IMR-90 (cell line): Measurements from ENCODE around the gene RIMBP2. TPM values are rescaled to one million over a fixed set of nuclear protein-coding genes. Genes with fewer than 3 reads are reported as not detected.

ENCODE experiments used
- ATAC-seq: fragments of 200-7000 bp; cut with Tn5 transposase; 2 replicates; pipeline ENCODE4 v1.9.1; 2020; ENCODE audit warnings: low read depth, mild to moderate bottlenecking, moderate library complexity
- BruUV-seq: library from RNA; stranded (reverse); fragments of 400-500 nt; replicated peaks from 2 replicates; lab custom pipeline; 2021; lab: Mats Ljungman, UMichigan
- CTCF ChIA-PET: fragments of 300-600 bp; formaldehyde crosslinking; extraction: SDS; loops from one replicate; lab custom pipeline; 2021; ENCODE audit warnings: antibody characterized with exemption; lab: Yijun Ruan, JAX
- POLR2A ChIA-PET: fragments of 300-600 bp; sonication (Branson Sonifier 250); formaldehyde crosslinking; loops from one replicate; lab custom pipeline; 2022; ENCODE audit warnings: antibody characterized with exemption; ENCODE audit not compliant: unreplicated experiment; lab: Charles Lee
- DNase-seq: peaks from one replicate; pipeline ENCODE4 v3.0.0; 2013
- H2AFZ ChIP-seq: replicated peaks from 2 replicates; pipeline ENCODE3; 2013; ENCODE audit warnings: low read length, mild to moderate bottlenecking; ENCODE audit not compliant: poor library complexity
- H2AK5ac ChIP-seq: 2 replicates; pipeline ENCODE4 v1.6.1; 2013; ENCODE audit warnings: low read depth, low read length, inconsistent platforms
- H2AK9ac ChIP-seq: replicated peaks from 2 replicates; pipeline ENCODE3; 2013; ENCODE audit warnings: mild to moderate bottlenecking, low read depth, low read length, moderate library complexity; ENCODE audit not compliant: poor library complexity
- H2BK120ac ChIP-seq: 2 replicates; pipeline ENCODE4 v1.6.1; 2013; ENCODE audit warnings: low read depth, low read length, inconsistent platforms
- H2BK15ac ChIP-seq: 3 replicates; pipeline ENCODE4 v1.6.1; 2013; ENCODE audit warnings: low read depth, low read length, inconsistent platforms
- H2BK20ac ChIP-seq: 2 replicates; pipeline ENCODE4 v1.6.1; 2013; ENCODE audit warnings: low read depth, mild to moderate bottlenecking, inconsistent platforms, low read length, moderate library complexity
- H2BK5ac ChIP-seq: 2 replicates; pipeline ENCODE4 v1.6.1; 2013; ENCODE audit warnings: mild to moderate bottlenecking, low read depth, low read length, inconsistent platforms; ENCODE audit not compliant: poor library complexity, severe bottlenecking
- H3K14ac ChIP-seq: replicated peaks from 2 replicates; pipeline ENCODE4 v1.6.1; 2013; ENCODE audit warnings: low read depth, low read length, inconsistent platforms
- H3K18ac ChIP-seq: 2 replicates; pipeline ENCODE4 v1.6.1; 2013; ENCODE audit warnings: low read depth, low read length, control low read depth
- H3K23ac ChIP-seq: 2 replicates; pipeline ENCODE4 v1.6.1; 2013; ENCODE audit warnings: low read depth, low read length, inconsistent platforms
- H3K27ac ChIP-seq: 2 replicates; pipeline ENCODE4 v1.5.1; 2013; ENCODE audit warnings: mild to moderate bottlenecking, control low read depth, low read length; ENCODE audit not compliant: insufficient read depth
- H3K27me3 ChIP-seq: 2 replicates; pipeline ENCODE4 v1.6.1; 2013; ENCODE audit warnings: low read length; ENCODE audit not compliant: control insufficient read depth, insufficient read depth
- H3K36me3 ChIP-seq: 2 replicates; pipeline ENCODE4 v1.6.1; 2013; ENCODE audit warnings: low read length, mixed read lengths; ENCODE audit not compliant: control insufficient read depth, insufficient read depth
- H3K4ac ChIP-seq: 2 replicates; pipeline ENCODE4 v1.6.1; 2013; ENCODE audit warnings: low read depth, low read length, inconsistent platforms
- H3K4me1 ChIP-seq: 2 replicates; pipeline ENCODE4 v1.6.1; 2013; ENCODE audit warnings: low read length, mixed read lengths; ENCODE audit not compliant: control insufficient read depth, insufficient read depth
- H3K4me2 ChIP-seq: 2 replicates; pipeline ENCODE4 v1.6.1; 2013; ENCODE audit warnings: low read depth, mild to moderate bottlenecking, control low read depth, low read length, moderate library complexity
- H3K4me3 ChIP-seq: 2 replicates; pipeline ENCODE4 v1.5.1; 2013; ENCODE audit warnings: low read depth, mild to moderate bottlenecking, control low read depth, low read length, moderate library complexity; ENCODE audit not compliant: insufficient read depth
- H3K56ac ChIP-seq: 2 replicates; pipeline ENCODE4 v1.6.1; 2013; ENCODE audit warnings: low read length, inconsistent platforms; ENCODE audit not compliant: insufficient read depth; ENCODE audit errors: extremely low read depth
- H3K79me1 ChIP-seq, 2 experiments: 2 replicates each; pipeline ENCODE4 v1.6.1; 2013; ENCODE audit warnings: low read length in 2 of 2, inconsistent platforms in 1 of 2, low read depth in 1 of 2
- H3K9ac ChIP-seq: 2 replicates; pipeline ENCODE4 v1.6.1; 2013; ENCODE audit warnings: low read depth, low read length, control low read depth
- H3K9me1 ChIP-seq: 2 replicates; pipeline ENCODE4 v1.6.1; 2013; ENCODE audit warnings: low read length, inconsistent platforms; ENCODE audit not compliant: insufficient read depth
- H3K9me3 ChIP-seq: 2 replicates; pipeline ENCODE4 v1.6.1; 2013; ENCODE audit warnings: low read length; ENCODE audit not compliant: control insufficient read depth, insufficient read depth
- H4K20me1 ChIP-seq: 2 replicates; pipeline ENCODE4 v1.6.1; 2013; ENCODE audit warnings: low read length, inconsistent platforms; ENCODE audit not compliant: insufficient read depth
- H4K5ac ChIP-seq: 2 replicates; pipeline ENCODE4 v1.6.1; 2013; ENCODE audit warnings: mild to moderate bottlenecking, low read depth, low read length, control low read depth
- H4K8ac ChIP-seq, 2 experiments: 2 replicates each; pipeline ENCODE4 v1.6.1; 2013; ENCODE audit warnings: low read depth in 2 of 2, low read length in 2 of 2, control low read depth in 1 of 2, inconsistent platforms in 1 of 2
- H4K91ac ChIP-seq: 2 replicates; pipeline ENCODE4 v1.6.1; 2013; ENCODE audit warnings: low read depth, low read length, inconsistent platforms; ENCODE audit not compliant: insufficient read depth
- BHLHE40 ChIP-seq: fragments of 150-350 bp; IDR thresholded peaks from 2 replicates; pipeline ENCODE4 v1.6.1; 2016; ENCODE audit warnings: mild to moderate bottlenecking, low read depth, low read length
- CEBPB ChIP-seq: IDR thresholded peaks from 2 replicates; pipeline ENCODE4 v1.6.1; 2012; ENCODE audit warnings: low read depth, low read length, improper control_type of control experiment
- CHD1 ChIP-seq: IDR thresholded peaks from 2 replicates; pipeline ENCODE4 v1.6.1; 2012; ENCODE audit warnings: low read depth, low read length, improper control_type of control experiment
- FOS ChIP-seq: fragments of 150-350 bp; IDR thresholded peaks from 2 replicates; pipeline ENCODE4 v1.6.1; 2016; ENCODE audit warnings: low read depth, low read length
- MAFK ChIP-seq: IDR thresholded peaks from 2 replicates; pipeline ENCODE4 v1.6.1; 2012; ENCODE audit warnings: low read depth, low read length, improper control_type of control experiment
- MAZ ChIP-seq: IDR thresholded peaks from 2 replicates; pipeline ENCODE4 v1.6.1; 2012; ENCODE audit warnings: low read depth, mild to moderate bottlenecking, low read length, improper control_type of control experiment, moderate library complexity, borderline replicate concordance
- MXI1 ChIP-seq: IDR thresholded peaks from 2 replicates; pipeline ENCODE4 v1.6.1; 2012; ENCODE audit warnings: low read depth, mild to moderate bottlenecking, low read length, moderate library complexity, borderline replicate concordance
- NFE2L2 ChIP-seq: fragments of 150-350 bp; IDR thresholded peaks from 2 replicates; pipeline ENCODE4 v1.6.1; 2016; ENCODE audit warnings: low read depth, mild to moderate bottlenecking, low read length
- RAD21 ChIP-seq: IDR thresholded peaks from 2 replicates; pipeline ENCODE4 v1.6.1; 2012; ENCODE audit warnings: low read length, improper control_type of control experiment
- RCOR1 ChIP-seq: IDR thresholded peaks from 2 replicates; pipeline ENCODE4 v1.6.1; 2012; ENCODE audit warnings: mild to moderate bottlenecking, low read length, improper control_type of control experiment; ENCODE audit not compliant: insufficient replicate concordance
- RFX5 ChIP-seq: IDR thresholded peaks from 2 replicates; pipeline ENCODE4 v1.8.0; 2012; ENCODE audit warnings: low read depth, mild to moderate bottlenecking, low read length, moderate library complexity
- SMC3 ChIP-seq: fragments of 150-350 bp; IDR thresholded peaks from 2 replicates; pipeline ENCODE4 v1.6.1; 2016; ENCODE audit warnings: low read depth, mild to moderate bottlenecking, antibody characterized with exemption, low read length, moderate library complexity
- WGBS, 2 experiments: methylation state at CpG; one replicate each; pipeline versions ENCODE4 v1.1.5 to v1.1.7; 2013; ENCODE audit warnings: missing lambda C conversion rate in 2 of 2; ENCODE audit not compliant: insufficient read length in 1 of 2; ENCODE audit errors: extremely low coverage in 2 of 2; 5-methylcytosine and 5-hydroxymethylcytosine counted together
- dilution Hi-C: fragments of 300-500 bp; cut with HindIII; formaldehyde crosslinking; loops from one replicate; pipeline ENCODE4 v1.14.3; 2018; ENCODE audit warnings: low sequenced_read_pairs; ENCODE audit not compliant: unreplicated experiment
- in situ Hi-C: fragments of 300-500 bp; cut with MboI; formaldehyde crosslinking; loops from 3 replicates; pipeline ENCODE4 v1.14.3; 2019; ENCODE audit warnings: low sequenced_read_pairs, inconsistent platforms, mixed read lengths
- intact Hi-C: fragments of 100-400 bp; cut with micrococcal nuclease; formaldehyde crosslinking; loops from 2 replicates; pipeline ENCODE4 v1.10.0; 2022
- polyA plus RNA-seq, 3 experiments: library from polyadenylated mRNA; depleted of rRNA; stranded (reverse); fragments of >200 nt; gene quantifications; 2 replicates each; pipeline ENCODE4 v1.2.3, GENCODE V29; 2012; ENCODE audit warnings: low replicate concordance in 1 of 3
- total RNA-seq: library from RNA; depleted of rRNA; stranded (reverse); fragments of >200 nt; gene quantifications from 2 replicates; pipeline ENCODE4 v1.2.3, GENCODE V29; 2012
- TF ChIP-seq, protein P1 (sequence below): fragments of 150-350 bp; IDR thresholded peaks from 2 replicates; pipeline ENCODE4 v1.6.1; 2017; ENCODE audit warnings: mild to moderate bottlenecking, antibody characterized with exemption, low read length, low read depth
- TF ChIP-seq, protein P2 (sequence below): conservative IDR thresholded peaks from 2 replicates; pipeline ENCODE4 v1.5.1; 2012; ENCODE audit warnings: mild to moderate bottlenecking, low read depth, low read length, improper control_type of control experiment
- TF ChIP-seq, protein P3 (sequence below): fragments of 150-350 bp; IDR thresholded peaks from 2 replicates; pipeline ENCODE4 v1.6.1; 2016; ENCODE audit warnings: low read depth, mild to moderate bottlenecking, low read length, moderate library complexity, borderline replicate concordance

RIMBP2 gene
- total and polyA plus RNA-seq, 2 of the 4 experiments (the other 2 are of a cell fraction), result not detected

DNA sequence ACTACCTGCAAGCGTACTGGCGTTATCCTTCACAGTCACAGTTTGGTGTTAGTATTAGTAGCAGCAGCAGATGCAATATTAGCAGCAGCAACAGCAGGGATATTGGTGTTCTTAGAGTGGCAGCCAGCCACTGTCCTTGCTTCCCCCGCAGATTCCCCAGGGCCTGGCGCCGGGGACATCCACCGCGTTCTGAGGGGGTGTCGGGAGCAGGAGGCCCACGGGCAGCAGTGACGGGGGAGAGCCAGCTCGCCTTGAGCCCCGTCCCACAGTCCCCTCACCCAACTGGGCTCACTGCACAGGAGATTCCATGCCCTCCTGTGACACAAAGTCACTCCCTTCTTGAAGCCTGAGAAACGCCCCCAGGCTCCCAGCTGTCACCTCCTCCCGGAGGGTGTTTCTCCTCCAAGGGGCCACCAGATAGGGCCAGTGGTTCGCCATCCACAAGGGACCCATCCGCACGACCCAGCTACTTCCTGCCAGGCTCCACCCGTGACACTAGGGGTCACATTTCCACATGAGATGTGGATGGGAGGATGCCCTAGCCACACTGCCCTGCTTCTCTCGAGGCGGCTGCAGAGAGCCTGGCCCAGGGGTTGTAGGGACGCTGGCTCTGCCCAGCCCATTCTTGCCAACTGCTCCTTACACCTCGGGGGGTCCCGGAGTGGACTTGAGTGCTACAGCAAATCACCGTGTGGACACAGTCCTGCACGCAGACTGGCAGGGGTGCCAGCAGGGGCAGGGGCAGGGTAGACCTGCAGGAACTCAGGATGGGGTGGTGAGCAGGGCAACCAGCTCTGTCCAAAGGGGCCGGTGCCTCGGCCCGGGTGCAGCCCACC is 255.3 kb downstream of the RIMBP2 start:
- Histone ChIP-seq H3K23ac (no peak overlapping the region), H4K8ac (no peak overlapping the region), H3K27me3 (no peaks in the 10 kb centered on the region), H3K27ac (no peak overlapping the region), H3K4me3 (no peak overlapping the region), H3K79me1 (no peaks in the 10 kb centered on the region), H3K14ac (no peak overlapping the region), H3K18ac (no peak overlapping the region), H3K9ac (no peak overlapping the region), H2BK20ac (no peak overlapping the region), H3K9me3 (peaks cover 65% of the 10 kb centered on the region), H3K4ac (no peak overlapping the region), H2AK5ac (no peak overlapping the region), H4K20me1 (no peaks in the 10 kb centered on the region), H3K4me2 (no peak overlapping the region), H2AK9ac (no peak overlapping the region), H2BK15ac (no peak overlapping the region), H2BK5ac (no peak overlapping the region), H3K9me1 (no peaks in the 10 kb centered on the region), H3K4me1 (no peaks in the 10 kb centered on the region), H4K5ac (no peak overlapping the region), H3K56ac (no peak overlapping the region), H3K36me3 (no peaks in the 10 kb centered on the region), H2BK120ac (no peak overlapping the region), H4K91ac (no peak overlapping the region), H2AFZ (no peak overlapping the region)
- POLR2A ChIA-PET, result no interaction called here
- CTCF ChIA-PET, result no interaction called here
- BruUV-seq, result no TSS peak
- intact Hi-C loops (no loop called here), in situ Hi-C loops (no loop called here), dilution Hi-C loops (no loop called here)
- ATAC-seq (no peak), DNase-seq (no peak)
- 74% methylated on average over 7 of the region's 28 CpGs; no CpG with 5 or more reads in 1 of the 2 experiments for WGBS, 2 experiments
- TF ChIP-seq, protein P1, sequence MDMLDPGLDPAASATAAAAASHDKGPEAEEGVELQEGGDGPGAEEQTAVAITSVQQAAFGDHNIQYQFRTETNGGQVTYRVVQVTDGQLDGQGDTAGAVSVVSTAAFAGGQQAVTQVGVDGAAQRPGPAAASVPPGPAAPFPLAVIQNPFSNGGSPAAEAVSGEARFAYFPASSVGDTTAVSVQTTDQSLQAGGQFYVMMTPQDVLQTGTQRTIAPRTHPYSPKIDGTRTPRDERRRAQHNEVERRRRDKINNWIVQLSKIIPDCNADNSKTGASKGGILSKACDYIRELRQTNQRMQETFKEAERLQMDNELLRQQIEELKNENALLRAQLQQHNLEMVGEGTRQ, result no peak
- TF ChIP-seq MAFK (no peak), BHLHE40 (no peak), MXI1 (no peak), CEBPB (no peak), RCOR1 (no peak), FOS (no peak), CHD1 (no peak), NFE2L2 (no peak), RFX5 (no peak), MAZ (no peak), SMC3 (no peak), RAD21 (no peak)
- TF ChIP-seq, protein P2, sequence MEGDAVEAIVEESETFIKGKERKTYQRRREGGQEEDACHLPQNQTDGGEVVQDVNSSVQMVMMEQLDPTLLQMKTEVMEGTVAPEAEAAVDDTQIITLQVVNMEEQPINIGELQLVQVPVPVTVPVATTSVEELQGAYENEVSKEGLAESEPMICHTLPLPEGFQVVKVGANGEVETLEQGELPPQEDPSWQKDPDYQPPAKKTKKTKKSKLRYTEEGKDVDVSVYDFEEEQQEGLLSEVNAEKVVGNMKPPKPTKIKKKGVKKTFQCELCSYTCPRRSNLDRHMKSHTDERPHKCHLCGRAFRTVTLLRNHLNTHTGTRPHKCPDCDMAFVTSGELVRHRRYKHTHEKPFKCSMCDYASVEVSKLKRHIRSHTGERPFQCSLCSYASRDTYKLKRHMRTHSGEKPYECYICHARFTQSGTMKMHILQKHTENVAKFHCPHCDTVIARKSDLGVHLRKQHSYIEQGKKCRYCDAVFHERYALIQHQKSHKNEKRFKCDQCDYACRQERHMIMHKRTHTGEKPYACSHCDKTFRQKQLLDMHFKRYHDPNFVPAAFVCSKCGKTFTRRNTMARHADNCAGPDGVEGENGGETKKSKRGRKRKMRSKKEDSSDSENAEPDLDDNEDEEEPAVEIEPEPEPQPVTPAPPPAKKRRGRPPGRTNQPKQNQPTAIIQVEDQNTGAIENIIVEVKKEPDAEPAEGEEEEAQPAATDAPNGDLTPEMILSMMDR, result no peak
- TF ChIP-seq, protein P3, sequence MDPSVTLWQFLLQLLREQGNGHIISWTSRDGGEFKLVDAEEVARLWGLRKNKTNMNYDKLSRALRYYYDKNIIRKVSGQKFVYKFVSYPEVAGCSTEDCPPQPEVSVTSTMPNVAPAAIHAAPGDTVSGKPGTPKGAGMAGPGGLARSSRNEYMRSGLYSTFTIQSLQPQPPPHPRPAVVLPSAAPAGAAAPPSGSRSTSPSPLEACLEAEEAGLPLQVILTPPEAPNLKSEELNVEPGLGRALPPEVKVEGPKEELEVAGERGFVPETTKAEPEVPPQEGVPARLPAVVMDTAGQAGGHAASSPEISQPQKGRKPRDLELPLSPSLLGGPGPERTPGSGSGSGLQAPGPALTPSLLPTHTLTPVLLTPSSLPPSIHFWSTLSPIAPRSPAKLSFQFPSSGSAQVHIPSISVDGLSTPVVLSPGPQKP, result no peak
